Fibroblast of lung (primary cell): ENCODE data around the gene POLR1F. TPM values are rescaled to one million over a fixed set of nuclear protein-coding genes. Genes with fewer than 3 reads are reported as not detected.
"Not testable (repeated sequence)": the region's sequence is repeated elsewhere in the genome, so short reads cannot be mapped to it uniquely, and the experiment has no call there.

Source experiments
- DNase-seq, 2 donors: peaks; one replicate each; pipeline versions ENCODE4 v3.0.0 to v3.0.0-alpha.2; 2010; ENCODE audit warnings: low read depth in 2 of 2
- H2AFZ ChIP-seq: 2 replicates; pipeline ENCODE4 v1.5.1; 2012; ENCODE audit warnings: low read length, control low read depth, inconsistent platforms
- H3K27ac ChIP-seq: 2 replicates; pipeline ENCODE4 v1.5.1; 2011; ENCODE audit warnings: low read length, control low read depth; ENCODE audit not compliant: insufficient read depth
- H3K27me3 ChIP-seq: 2 replicates; pipeline ENCODE4 v1.5.1; 2011; ENCODE audit warnings: mild to moderate bottlenecking, low read length; ENCODE audit not compliant: control insufficient read depth, insufficient read depth
- H3K36me3 ChIP-seq: 2 replicates; pipeline ENCODE4 v1.5.1; 2011; ENCODE audit warnings: low read length; ENCODE audit not compliant: control insufficient read depth, insufficient read depth
- H3K4me1 ChIP-seq: 2 replicates; pipeline ENCODE4 v1.5.1; 2011; ENCODE audit warnings: low read length; ENCODE audit not compliant: control insufficient read depth, insufficient read depth; ENCODE audit errors: extremely low read depth
- H3K4me2 ChIP-seq: 2 replicates; pipeline ENCODE4 v1.5.1; 2011; ENCODE audit warnings: low read length, control low read depth; ENCODE audit not compliant: insufficient read depth; ENCODE audit errors: extremely low read depth
- H3K4me3 ChIP-seq, 4 experiments: fragments of 200-600 bp in 1 of 4; sonication (generic) in 1 of 4; replicated peaks in 1 of 4; 2 replicates each; pipeline ENCODE4 v1.5.1; 2011 to 2016; ENCODE audit warnings: low read length in 4 of 4, low read depth in 3 of 4, mild to moderate bottlenecking in 3 of 4, control low read depth in 2 of 4, inconsistent platforms in 1 of 4, mixed read lengths in 1 of 4; ENCODE audit not compliant: insufficient read depth in 1 of 4; ENCODE audit errors: control extremely low read depth in 1 of 4
- H3K79me2 ChIP-seq: 2 replicates; pipeline ENCODE4 v1.5.1; 2012; ENCODE audit warnings: mild to moderate bottlenecking, low read length, inconsistent platforms; ENCODE audit not compliant: control insufficient read depth, insufficient read depth
- H3K9ac ChIP-seq: 2 replicates; pipeline ENCODE4 v1.5.1; 2011; ENCODE audit warnings: mild to moderate bottlenecking, low read length, control low read depth; ENCODE audit not compliant: insufficient read depth
- H3K9me3 ChIP-seq: 2 replicates; pipeline ENCODE4 v1.5.1; 2012; ENCODE audit warnings: low read depth, low read length; ENCODE audit not compliant: control insufficient read depth, insufficient read depth
- H4K20me1 ChIP-seq: 2 replicates; pipeline ENCODE4 v1.5.1; 2011; ENCODE audit warnings: low read length; ENCODE audit not compliant: control insufficient read depth, insufficient read depth; ENCODE audit errors: extremely low read depth
- CTCF ChIP-seq, 2 donors: IDR thresholded peaks in 1 of 2; conservative IDR thresholded peaks in 1 of 2; 1 replicate in 1 of 2; 2 replicates in 1 of 2; pipeline ENCODE4 v1.5.1; 2011 to 2012; ENCODE audit warnings: low read length in 2 of 2, control low read depth in 1 of 2, inconsistent platforms in 1 of 2, low read depth in 1 of 2, mild to moderate bottlenecking in 1 of 2
- EZH2 ChIP-seq: IDR thresholded peaks from 2 replicates; pipeline ENCODE4 v1.5.1; 2012; ENCODE audit warnings: low read length, control low read depth, mild to moderate bottlenecking; ENCODE audit errors: missing control alignments
- polyA plus RNA-seq, 2 donors: library from polyadenylated mRNA; depleted of rRNA in 1 of 2; stranded (reverse) in 1 of 2; unstranded in 1 of 2; fragments of >200 nt; gene quantifications; 2 replicates each; pipeline ENCODE4 v1.2.1, GENCODE V29; 2011 to 2012; ENCODE audit warnings: missing spikeins in 1 of 2
- total RNA-seq: library from RNA; depleted of rRNA; stranded (reverse); fragments of >200 nt; gene quantifications from 2 replicates; pipeline ENCODE4 v1.2.1, GENCODE V29; 2014

The POLR1F gene
- total and polyA plus RNA-seq, 2 donors (not counting 1 experiment from before 2014, with no cell fraction given), result 20.5 to 21.3 TPM

- no peak for TF ChIP-seq EZH2
- TF ChIP-seq CTCF (conservative IDR thresholded peaks at IDR 0.05 in 1 of 2, IDR thresholded peaks at IDR 0.05 in 1 of 2; ENCODE audit: low read depth in 1 of 2, low read length in 2 of 2), result no peak
- Histone ChIP-seq H4K20me1 (no peaks in the 10 kb centered on the region), H3K27ac (no peak overlapping the region), H3K36me3 (no peaks in the 10 kb centered on the region), H3K27me3 (no peaks in the 10 kb centered on the region), H3K4me3 (no peak overlapping the region), H3K4me2 (no peak overlapping the region), H3K4me1 (no peaks in the 10 kb centered on the region), H2AFZ (no peak overlapping the region), H3K79me2 (no peaks in the 10 kb centered on the region), H3K9me3 (no peaks in the 10 kb centered on the region), H3K9ac (no peak overlapping the region)
- DNase-seq, result no peak
Measured at GRCh38 chr7:19692111-19692828, 16.6 kb downstream of the POLR1F start.

- no peaks in the 10 kb centered on the region for H3K9me3 ChIP-seq
- no peaks in the 10 kb centered on the region for H3K4me1 ChIP-seq
- H3K4me3 ChIP-seq, result no peak overlapping the region
- H3K27me3 ChIP-seq, result no peaks in the 10 kb centered on the region
- H3K9ac ChIP-seq, result no peak overlapping the region
- no peaks in the 10 kb centered on the region for H3K36me3 ChIP-seq
- H2AFZ ChIP-seq, result no peak overlapping the region
- DNase-seq, result peak in 1 of 2 donors; percentile 6
- TF ChIP-seq CTCF (conservative IDR thresholded peaks at IDR 0.05 in 1 of 2, IDR thresholded peaks at IDR 0.05 in 1 of 2; ENCODE audit: low read depth in 1 of 2, low read length in 2 of 2) (no peak), EZH2 (no peak)
- H3K4me2 ChIP-seq, result no peak overlapping the region
- H3K27ac ChIP-seq, result no peak overlapping the region
- no peaks in the 10 kb centered on the region for H3K79me2 ChIP-seq
- no peaks in the 10 kb centered on the region for H4K20me1 ChIP-seq
Measured at GRCh38 chr7:19690736-19691135, 18.1 kb downstream of the POLR1F start.

- H3K4me3 ChIP-seq, H3K27me3 ChIP-seq, H3K9ac ChIP-seq, H3K9me3 ChIP-seq, H4K20me1 ChIP-seq, H3K79me2 ChIP-seq, H3K36me3 ChIP-seq, H2AFZ ChIP-seq, H3K4me1 ChIP-seq, H3K27ac ChIP-seq, H3K4me2 ChIP-seq, DNase-seq: not testable (repeated sequence)
Measured at GRCh38 chr7:19689130-19689529, 19.7 kb downstream of the POLR1F start.
